ENCODE measurements around the gene EARS2. TPM values are rescaled to one million over a fixed set of nuclear protein-coding genes. Genes with fewer than 3 reads are reported as not detected.

The EARS2 gene
- total and polyA plus RNA-seq, 10 of the 15 experiments (the other 5 are each of a cell fraction or from before 2014, with no cell fraction given), result 12.9 to 65.9 (median 33.5) TPM

- TF ChIP-seq, protein P1, sequence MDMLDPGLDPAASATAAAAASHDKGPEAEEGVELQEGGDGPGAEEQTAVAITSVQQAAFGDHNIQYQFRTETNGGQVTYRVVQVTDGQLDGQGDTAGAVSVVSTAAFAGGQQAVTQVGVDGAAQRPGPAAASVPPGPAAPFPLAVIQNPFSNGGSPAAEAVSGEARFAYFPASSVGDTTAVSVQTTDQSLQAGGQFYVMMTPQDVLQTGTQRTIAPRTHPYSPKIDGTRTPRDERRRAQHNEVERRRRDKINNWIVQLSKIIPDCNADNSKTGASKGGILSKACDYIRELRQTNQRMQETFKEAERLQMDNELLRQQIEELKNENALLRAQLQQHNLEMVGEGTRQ (IDR thresholded peaks at IDR 0.05; ENCODE audit: borderline replicate concordance, low read depth, low read length), result peak; percentile 78
- TF ChIP-seq ATF3 (IDR thresholded peaks at IDR 0.05; ENCODE audit: borderline replicate concordance, extremely low read depth, low read depth, low read length) (peak; percentile 73; the same call in 1 of the 2 replicates), TCF12 (IDR thresholded peaks at IDR 0.05; ENCODE audit: low read depth, low read length) (0 out of 2 replicates have a peak, but pooled peaks have one; percentile 50), MXI1 (IDR thresholded peaks at IDR 0.05; ENCODE audit: low read depth, low read length) (peak; percentile 59; the same call in 1 of the 2 replicates), EP300 (IDR thresholded peaks at IDR 0.05; ENCODE audit: borderline replicate concordance in 1 of 2, control insufficient read depth in 1 of 2, low read depth in 2 of 2, low read length in 2 of 2) (no peak), ZNF207 (IDR thresholded peaks at IDR 0.05; ENCODE audit: borderline replicate concordance) (peak; percentile 85), SRF (IDR thresholded peaks at IDR 0.05; ENCODE audit: low read depth in 2 of 2, low read length in 2 of 2) (no peak), ZBTB4 (CRISPR knock-in tag; IDR thresholded peaks at IDR 0.05) (no peak), PBX3 (IDR thresholded peaks at IDR 0.05; ENCODE audit: insufficient replicate concordance, low read depth, low read length) (peak; percentile 63), NKRF (conservative IDR thresholded peaks at IDR 0.05) (peak; percentile 94), MEF2B (IDR thresholded peaks at IDR 0.05; ENCODE audit: partially characterized antibody, poor library complexity, severe bottlenecking) (peak; percentile 19), BHLHE40 (IDR thresholded peaks at IDR 0.05; ENCODE audit: borderline replicate concordance in 1 of 2, low read depth in 2 of 2, low read length in 1 of 2) (peak; percentile 91 to 99), RB1 (IDR thresholded peaks at IDR 0.05; ENCODE audit: borderline replicate concordance) (peak; percentile 98), SREBF1 (IDR thresholded peaks at IDR 0.05; ENCODE audit: low read length) (no peak), NBN (IDR thresholded peaks at IDR 0.05) (no peak), TARDBP (IDR thresholded peaks at IDR 0.05; ENCODE audit: borderline replicate concordance) (0 out of 2 replicates have a peak, but pooled peaks have one; percentile 18), RAD51 (IDR thresholded peaks at IDR 0.05) (peak; percentile 80)
- TF ChIP-seq, protein P2, sequence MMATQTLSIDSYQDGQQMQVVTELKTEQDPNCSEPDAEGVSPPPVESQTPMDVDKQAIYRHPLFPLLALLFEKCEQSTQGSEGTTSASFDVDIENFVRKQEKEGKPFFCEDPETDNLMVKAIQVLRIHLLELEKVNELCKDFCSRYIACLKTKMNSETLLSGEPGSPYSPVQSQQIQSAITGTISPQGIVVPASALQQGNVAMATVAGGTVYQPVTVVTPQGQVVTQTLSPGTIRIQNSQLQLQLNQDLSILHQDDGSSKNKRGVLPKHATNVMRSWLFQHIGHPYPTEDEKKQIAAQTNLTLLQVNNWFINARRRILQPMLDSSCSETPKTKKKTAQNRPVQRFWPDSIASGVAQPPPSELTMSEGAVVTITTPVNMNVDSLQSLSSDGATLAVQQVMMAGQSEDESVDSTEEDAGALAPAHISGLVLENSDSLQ (IDR thresholded peaks at IDR 0.05), result peak; percentile 93
Observed at GRCh38 chr16:23510164-23510914, 46.8 kb downstream of the EARS2 start, which contains the start of gene GGA2 (continued).

All from GM12878 (cell line).